ENCODE results near the gene NUDT1. TPM values are rescaled to one million over a fixed set of nuclear protein-coding genes. Genes with fewer than 3 reads are reported as not detected.

Gene NUDT1
- total RNA-seq, 1 experiment from 2014 or later: 117 TPM

DNA sequence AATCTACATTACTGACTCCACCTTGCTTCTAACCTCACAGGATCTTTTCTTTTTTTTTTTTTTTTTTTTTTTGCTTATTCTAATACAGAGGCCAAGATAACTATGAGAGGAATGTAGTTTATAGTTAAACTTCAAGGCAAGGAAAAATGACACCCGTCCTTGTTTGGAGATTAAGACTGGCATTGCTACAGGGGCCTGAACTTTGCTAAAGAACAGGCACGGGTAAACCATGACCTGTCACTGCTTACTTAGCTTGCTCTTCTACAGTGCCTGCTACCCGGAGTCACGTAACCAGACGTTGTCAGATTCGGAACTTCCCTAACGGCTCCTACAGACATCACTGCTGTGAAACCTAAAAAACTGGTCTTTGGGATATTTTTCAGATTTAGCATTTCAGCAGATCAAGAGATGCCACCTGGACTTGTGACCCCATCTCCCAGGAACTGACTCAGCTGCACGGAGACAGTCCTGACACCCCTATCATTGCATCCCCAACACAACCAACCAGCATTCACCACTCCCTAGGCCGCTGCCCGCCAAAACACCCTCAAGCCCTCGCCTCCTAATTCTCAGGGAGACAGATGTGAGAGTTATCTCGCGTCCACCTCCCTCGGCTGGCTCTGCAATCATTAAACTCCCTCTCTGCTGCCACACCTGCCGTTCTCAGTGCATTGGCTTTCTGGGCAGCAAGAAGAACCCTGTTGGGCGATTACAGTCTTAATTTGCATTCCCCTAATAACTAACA, 36.8 kb upstream of the NUDT1 start:
- Histone ChIP-seq H3K27me3 (replicated peaks; ENCODE audit: insufficient read depth, low read depth, low read length, poor library complexity) (no peaks in the 10 kb centered on the region), H3K27ac (ENCODE audit: low read depth, low read length, poor library complexity, severe bottlenecking) (no peak overlapping the region)
- intact Hi-C loops (cut with micrococcal nuclease; ENCODE audit: unreplicated experiment): loop anchor here (5.0 to 10.0 kb wide), 2 partner anchors 540 to 628 kb away; no protein-coding TSS in a partner anchor

DNA sequence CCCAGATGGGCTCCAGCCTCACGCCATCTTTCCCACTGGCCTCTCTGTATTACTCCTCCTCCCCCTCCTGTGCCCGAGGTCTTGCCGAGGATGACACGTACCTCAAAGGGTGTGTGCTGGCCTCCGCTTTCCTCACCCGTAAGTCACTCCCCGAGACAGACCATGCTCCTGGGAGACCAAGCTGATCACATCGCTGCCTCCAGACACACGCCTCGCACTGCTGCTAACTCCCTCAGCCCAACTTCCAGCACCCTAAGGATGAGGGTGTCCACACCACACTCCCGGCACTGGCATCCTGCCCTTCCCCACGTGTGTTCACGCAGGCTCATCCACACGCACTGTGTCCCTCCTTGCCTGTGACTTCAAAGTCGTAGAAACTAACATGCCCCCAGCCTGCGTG, 33.3 kb upstream of the NUDT1 start:
- peaks cover 26% of the 10 kb centered on the region for H3K36me3 ChIP-seq (ENCODE audit: insufficient read depth, low read length, poor library complexity, severe bottlenecking)
- no peak overlapping the region for H3K27ac ChIP-seq (ENCODE audit: low read depth, low read length, poor library complexity, severe bottlenecking)
- ChIA-PET POLR2A (ENCODE audit: low non-redundant PET) (no interaction called here), CTCF (no interaction called here)
- H3K27me3 ChIP-seq (replicated peaks; ENCODE audit: insufficient read depth, low read depth, low read length, poor library complexity): no peaks in the 10 kb centered on the region
- intact Hi-C loops (cut with micrococcal nuclease; ENCODE audit: unreplicated experiment): loop anchor here (5.0 to 10.0 kb wide), 2 partner anchors 544 to 631 kb away; no protein-coding TSS in a partner anchor
- no peak overlapping the region for H3K4me3 ChIP-seq (ENCODE audit: low read depth, low read length, poor library complexity, severe bottlenecking)
- H3K4me1 ChIP-seq (ENCODE audit: insufficient read depth, low read length, poor library complexity, severe bottlenecking): peaks cover 3% of the 10 kb centered on the region
- DNase-seq (ENCODE audit: low spot score): no peak
- no peaks in the 10 kb centered on the region for H3K9me3 ChIP-seq (ENCODE audit: low read depth, low read length, poor library complexity, severe bottlenecking)
- no TSS peak for BruUV-seq (replicated peaks)
- TF ChIP-seq EZH2 (IDR thresholded peaks at IDR 0.05; ENCODE audit: borderline replicate concordance, low read depth, low read length, poor library complexity, severe bottlenecking): no peak
- TF ChIP-seq, protein P1, sequence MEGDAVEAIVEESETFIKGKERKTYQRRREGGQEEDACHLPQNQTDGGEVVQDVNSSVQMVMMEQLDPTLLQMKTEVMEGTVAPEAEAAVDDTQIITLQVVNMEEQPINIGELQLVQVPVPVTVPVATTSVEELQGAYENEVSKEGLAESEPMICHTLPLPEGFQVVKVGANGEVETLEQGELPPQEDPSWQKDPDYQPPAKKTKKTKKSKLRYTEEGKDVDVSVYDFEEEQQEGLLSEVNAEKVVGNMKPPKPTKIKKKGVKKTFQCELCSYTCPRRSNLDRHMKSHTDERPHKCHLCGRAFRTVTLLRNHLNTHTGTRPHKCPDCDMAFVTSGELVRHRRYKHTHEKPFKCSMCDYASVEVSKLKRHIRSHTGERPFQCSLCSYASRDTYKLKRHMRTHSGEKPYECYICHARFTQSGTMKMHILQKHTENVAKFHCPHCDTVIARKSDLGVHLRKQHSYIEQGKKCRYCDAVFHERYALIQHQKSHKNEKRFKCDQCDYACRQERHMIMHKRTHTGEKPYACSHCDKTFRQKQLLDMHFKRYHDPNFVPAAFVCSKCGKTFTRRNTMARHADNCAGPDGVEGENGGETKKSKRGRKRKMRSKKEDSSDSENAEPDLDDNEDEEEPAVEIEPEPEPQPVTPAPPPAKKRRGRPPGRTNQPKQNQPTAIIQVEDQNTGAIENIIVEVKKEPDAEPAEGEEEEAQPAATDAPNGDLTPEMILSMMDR (conservative IDR thresholded peaks at IDR 0.05; ENCODE audit: low read depth, low read length): no peak

More for the DNA sequence above, 36.8 kb upstream of the NUDT1 start:
- H3K4me3 ChIP-seq (ENCODE audit: low read depth, low read length, poor library complexity, severe bottlenecking): no peak overlapping the region
- POLR2A ChIA-PET (ENCODE audit: low non-redundant PET): no interaction called here
- H3K9me3 ChIP-seq (ENCODE audit: low read depth, low read length, poor library complexity, severe bottlenecking): no peaks in the 10 kb centered on the region
- no peak for DNase-seq (ENCODE audit: low spot score)
- TF ChIP-seq, protein P1 (conservative IDR thresholded peaks at IDR 0.05; ENCODE audit: low read depth, low read length): no peak
- H3K4me1 ChIP-seq (ENCODE audit: insufficient read depth, low read length, poor library complexity, severe bottlenecking): peaks cover 10% of the 10 kb centered on the region
- CTCF ChIA-PET: no interaction called here
- no TSS peak for BruUV-seq (replicated peaks)
- H3K36me3 ChIP-seq (ENCODE audit: insufficient read depth, low read length, poor library complexity, severe bottlenecking): peaks cover 10% of the 10 kb centered on the region

DNA sequence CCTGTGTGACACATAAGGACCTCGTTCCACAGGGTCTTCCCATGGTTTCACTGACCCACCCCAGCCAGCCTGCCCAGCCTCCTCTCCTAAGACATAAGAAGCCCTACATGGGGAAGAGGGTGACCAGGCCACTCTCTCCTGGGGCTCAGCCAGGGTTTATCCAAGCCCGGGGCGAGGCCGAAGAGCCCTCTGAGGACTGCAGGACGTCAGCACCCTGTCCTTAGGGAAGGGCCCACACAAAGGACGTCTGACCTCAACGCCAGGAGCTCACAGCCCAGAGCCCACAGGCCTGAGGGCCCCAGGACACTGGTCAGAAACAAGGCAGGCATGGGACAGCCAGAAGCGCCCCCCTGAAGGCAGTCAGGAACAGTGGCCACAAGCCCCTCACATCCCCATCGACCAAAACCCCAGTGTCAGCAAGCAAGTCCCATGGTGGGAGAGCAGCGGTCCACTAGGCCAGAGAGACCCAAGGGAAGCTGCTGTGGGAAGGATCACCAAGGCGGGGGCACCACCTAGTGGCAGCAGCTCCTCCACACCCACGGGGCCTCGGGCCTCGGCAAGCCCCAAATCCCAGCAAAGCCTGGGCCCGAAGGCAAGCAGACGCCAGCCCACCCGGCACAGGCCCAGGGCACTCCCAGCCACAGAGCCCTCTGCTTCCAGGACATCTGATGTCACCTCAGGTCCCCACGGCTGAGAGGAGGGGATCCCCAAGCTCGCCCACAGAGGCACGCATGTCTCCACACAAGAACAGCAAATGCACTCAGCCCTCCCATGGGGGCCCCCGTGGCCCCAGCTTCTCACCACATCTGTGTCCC, 32.7 kb upstream of the NUDT1 start:
- BruUV-seq (replicated peaks): no TSS peak
- Histone ChIP-seq H3K9me3 (ENCODE audit: low read depth, low read length, poor library complexity, severe bottlenecking) (no peaks in the 10 kb centered on the region), H3K27me3 (replicated peaks; ENCODE audit: insufficient read depth, low read depth, low read length, poor library complexity) (no peaks in the 10 kb centered on the region), H3K4me1 (ENCODE audit: insufficient read depth, low read length, poor library complexity, severe bottlenecking) (no peaks in the 10 kb centered on the region), H3K36me3 (ENCODE audit: insufficient read depth, low read length, poor library complexity, severe bottlenecking) (peaks cover 26% of the 10 kb centered on the region), H3K4me3 (ENCODE audit: low read depth, low read length, poor library complexity, severe bottlenecking) (no peak overlapping the region), H3K27ac (ENCODE audit: low read depth, low read length, poor library complexity, severe bottlenecking) (no peak overlapping the region)
- POLR2A ChIA-PET (ENCODE audit: low non-redundant PET): no interaction called here
- intact Hi-C loops (cut with micrococcal nuclease; ENCODE audit: unreplicated experiment): loop anchor here (5.0 to 10.0 kb wide), 2 partner anchors 545 to 632 kb away; no protein-coding TSS in a partner anchor
- TF ChIP-seq, protein P1 (conservative IDR thresholded peaks at IDR 0.05; ENCODE audit: low read depth, low read length): peak; percentile 79
- TF ChIP-seq EZH2 (IDR thresholded peaks at IDR 0.05; ENCODE audit: borderline replicate concordance, low read depth, low read length, poor library complexity, severe bottlenecking): no peak
- peak; percentile 69 for DNase-seq (ENCODE audit: low spot score)
- CTCF ChIA-PET: interaction anchor here (0.7 to 0.9 kb wide), 2 partner anchors 12 to 139 kb away, joined by 4 to 6 read pairs; no protein-coding TSS in a partner anchor

Data from A673 (cell line).